Chondrocyte (in vitro differentiated cells): ENCODE results near the gene LRRC8D. TPM values are rescaled to one million over a fixed set of nuclear protein-coding genes. Genes with fewer than 3 reads are reported as not detected.

Experiments used
- DNase-seq: peaks from one replicate; pipeline ENCODE4 v3.0.0; 2021; ENCODE audit warnings: mixed read lengths, low spot score
- H3K27ac Mint-ChIP-seq: one replicate; pipeline ENCODE4 v1.8.0; 2021; ENCODE audit warnings: mild to moderate bottlenecking, moderate library complexity, mixed read lengths; ENCODE audit not compliant: unreplicated experiment
- H3K27me3 Mint-ChIP-seq: 2 replicates; pipeline ENCODE4 v1.8.0; 2021; ENCODE audit warnings: low read depth, mixed read lengths
- H3K36me3 Mint-ChIP-seq: 2 replicates; pipeline ENCODE4 v1.8.0; 2021; ENCODE audit warnings: low read depth, mixed read lengths
- H3K4me1 Mint-ChIP-seq: 2 replicates; pipeline ENCODE4 v1.8.0; 2021; ENCODE audit warnings: low read depth, mild to moderate bottlenecking, mixed read lengths
- H3K4me3 Mint-ChIP-seq: one replicate; pipeline ENCODE4 v1.8.0; 2021; ENCODE audit warnings: mild to moderate bottlenecking, moderate library complexity, mixed read lengths; ENCODE audit not compliant: unreplicated experiment
- H3K9me3 Mint-ChIP-seq: 2 replicates; pipeline ENCODE4 v1.8.0; 2021; ENCODE audit warnings: low read depth, mixed read lengths
- CTCF ChIP-seq: fragments of 200-600 bp; sonication (generic); IDR thresholded peaks from 2 replicates; pipeline ENCODE4 v1.5.0; 2021; ENCODE audit warnings: antibody characterized with exemption, mild to moderate bottlenecking, moderate library complexity
- total RNA-seq: library from RNA; stranded (reverse); gene quantifications from 3 replicates; pipeline ENCODE4 v1.2.1, GENCODE V29; 2021

Gene LRRC8D
- total RNA-seq, 1 donor from 2014 or later = 14.9 TPM

GRCh38 chr1:89804642-89805237, 16.1 kb upstream of the LRRC8D start:
- H3K4me1 Mint-ChIP-seq = no peaks in the 10 kb centered on the region
- no peaks in the 10 kb centered on the region for H3K9me3 Mint-ChIP-seq
- H3K4me3 Mint-ChIP-seq = no peak overlapping the region
- H3K27ac Mint-ChIP-seq = no peak overlapping the region
- peak; percentile 94 for TF ChIP-seq CTCF
- H3K36me3 Mint-ChIP-seq = no peaks in the 10 kb centered on the region
- H3K27me3 Mint-ChIP-seq = no peaks in the 10 kb centered on the region
- DNase-seq = no peak

- Mint-ChIP-seq H3K36me3 (no peaks in the 10 kb centered on the region), H3K27ac (no peak overlapping the region), H3K9me3 (no peaks in the 10 kb centered on the region), H3K4me3 (no peak overlapping the region), H3K4me1 (no peaks in the 10 kb centered on the region), H3K27me3 (no peaks in the 10 kb centered on the region)
- DNase-seq = no peak
- no peak for TF ChIP-seq CTCF
Observed at GRCh38 chr1:89806616-89807015, 14.2 kb upstream of the LRRC8D start.

GRCh38 chr1:89807503-89807902, 13.3 kb upstream of the LRRC8D start:
- H3K4me3 Mint-ChIP-seq = no peak overlapping the region
- H3K36me3 Mint-ChIP-seq = no peaks in the 10 kb centered on the region
- TF ChIP-seq CTCF = no peak
- H3K27me3 Mint-ChIP-seq = no peaks in the 10 kb centered on the region
- H3K27ac Mint-ChIP-seq = no peak overlapping the region
- no peaks in the 10 kb centered on the region for H3K4me1 Mint-ChIP-seq
- H3K9me3 Mint-ChIP-seq = no peaks in the 10 kb centered on the region
- no peak for DNase-seq

GRCh38 chr1:89807983-89808382, 12.8 kb upstream of the LRRC8D start:
- Mint-ChIP-seq H3K27ac (no peak overlapping the region), H3K4me3 (no peak overlapping the region), H3K4me1 (no peaks in the 10 kb centered on the region), H3K9me3 (no peaks in the 10 kb centered on the region), H3K36me3 (no peaks in the 10 kb centered on the region), H3K27me3 (no peaks in the 10 kb centered on the region)
- TF ChIP-seq CTCF = no peak
- DNase-seq = no peak

- H3K36me3 Mint-ChIP-seq = no peaks in the 10 kb centered on the region
- no peaks in the 10 kb centered on the region for H3K4me1 Mint-ChIP-seq
- no peak for TF ChIP-seq CTCF
- no peak overlapping the region for H3K27ac Mint-ChIP-seq
- no peak for DNase-seq
- no peaks in the 10 kb centered on the region for H3K9me3 Mint-ChIP-seq
- no peaks in the 10 kb centered on the region for H3K27me3 Mint-ChIP-seq
- H3K4me3 Mint-ChIP-seq = no peak overlapping the region
Observed at GRCh38 chr1:89808441-89809117, 12.3 kb upstream of the LRRC8D start.
